Naive thymus-derived CD4-positive, alpha-beta T cell (primary cell): ENCODE results near the gene HDAC4. TPM values are rescaled to one million over a fixed set of nuclear protein-coding genes. Genes with fewer than 3 reads are reported as not detected.

Experiments
- ATAC-seq: fragments of 150-1000 bp; cut with Tn5 transposase; 2 replicates; pipeline ENCODE4 v1.10.0; 2021; ENCODE audit warnings: mild to moderate bottlenecking, moderate library complexity
- CTCF ChIA-PET: fragments of 350-600 bp; sonication (Branson Sonifier 250); formaldehyde crosslinking; loops from one replicate; lab custom pipeline; 2021; ENCODE audit warnings: antibody characterized with exemption; lab: Charles Lee
- POLR2A ChIA-PET: fragments of 350-600 bp; sonication (Branson Sonifier 250); formaldehyde crosslinking; loops from one replicate; lab custom pipeline; 2021; ENCODE audit warnings: antibody characterized with exemption, inconsistent platforms; lab: Charles Lee
- DNase-seq, 9 donors: peaks; one replicate each; pipeline versions ENCODE4 v3.0.0 to v3.0.0-alpha.2; 2020 to 2022; ENCODE audit warnings: mixed read lengths in 1 of 9
- H3K27ac ChIP-seq: one replicate; pipeline ENCODE4 v1.7.0; 2013; ENCODE audit warnings: mild to moderate bottlenecking, low read depth, low read length, moderate library complexity
- H3K27me3 ChIP-seq, 2 donors: one replicate each; pipeline ENCODE4 v1.7.0; 2013; ENCODE audit warnings: low read length in 2 of 2, mild to moderate bottlenecking in 2 of 2, moderate library complexity in 2 of 2; ENCODE audit not compliant: control insufficient read depth in 2 of 2, insufficient read depth in 2 of 2
- H3K36me3 ChIP-seq, 3 experiments: 1 replicate in 2 of 3; 2 replicates in 1 of 3; pipeline ENCODE4 v1.7.0; 2013; ENCODE audit warnings: low read length in 3 of 3, mild to moderate bottlenecking in 3 of 3, moderate library complexity in 1 of 3; ENCODE audit not compliant: insufficient read depth in 3 of 3, control insufficient read depth in 2 of 3
- H3K4me1 ChIP-seq, 2 donors: one replicate each; pipeline ENCODE4 v1.7.0; 2013; ENCODE audit warnings: low read length in 2 of 2, mild to moderate bottlenecking in 2 of 2, moderate library complexity in 1 of 2; ENCODE audit not compliant: control insufficient read depth in 2 of 2, insufficient read depth in 2 of 2
- H3K4me3 ChIP-seq: 2 replicates; pipeline ENCODE4 v1.7.0; 2013; ENCODE audit warnings: mild to moderate bottlenecking, low read length
- H3K9me3 ChIP-seq, 3 experiments: 1 replicate in 2 of 3; 2 replicates in 1 of 3; pipeline ENCODE4 v1.7.0; 2013; ENCODE audit warnings: low read length in 3 of 3; ENCODE audit not compliant: control insufficient read depth in 2 of 3
- H3K27ac Mint-ChIP-seq, 9 donors: one replicate each; pipeline ENCODE4 v1.8.0; 2020 to 2022; ENCODE audit warnings: mixed read lengths in 9 of 9, mild to moderate bottlenecking in 8 of 9, moderate library complexity in 5 of 9, inconsistent platforms in 2 of 9
- H3K27me3 Mint-ChIP-seq, 5 donors: one replicate each; pipeline ENCODE4 v1.8.0; 2021 to 2022; ENCODE audit warnings: mixed read lengths in 5 of 5, mild to moderate bottlenecking in 1 of 5
- H3K36me3 Mint-ChIP-seq, 5 donors: one replicate each; pipeline ENCODE4 v1.8.0; 2020 to 2022; ENCODE audit warnings: mixed read lengths in 5 of 5, mild to moderate bottlenecking in 3 of 5, inconsistent platforms in 1 of 5
- H3K4me1 Mint-ChIP-seq, 7 donors: one replicate each; pipeline ENCODE4 v1.8.0; 2020 to 2022; ENCODE audit warnings: mixed read lengths in 7 of 7, mild to moderate bottlenecking in 3 of 7, inconsistent platforms in 1 of 7
- H3K4me3 Mint-ChIP-seq, 10 donors: one replicate each; pipeline ENCODE4 v1.8.0; 2020 to 2022; ENCODE audit warnings: mild to moderate bottlenecking in 10 of 10, mixed read lengths in 10 of 10, moderate library complexity in 6 of 10, inconsistent platforms in 2 of 10
- H3K9me3 Mint-ChIP-seq, 11 donors: one replicate each; pipeline ENCODE4 v1.8.0; 2020 to 2022; ENCODE audit warnings: mixed read lengths in 11 of 11, mild to moderate bottlenecking in 4 of 11, inconsistent platforms in 1 of 11, moderate library complexity in 1 of 11
- intact Hi-C, 2 donors: fragments of 100-400 bp; cut with micrococcal nuclease; formaldehyde crosslinking; loops; one replicate each; pipeline ENCODE4 v1.15.1; 2023
- polyA plus RNA-seq, 2 donors: library from polyadenylated mRNA; unstranded; fragments of 300-500 nt; fragmentation: Illumina TruSeq; gene quantifications; one replicate each; pipeline ENCODE4 v1.2.3, GENCODE V29; 2021
- total RNA-seq, 6 experiments: library from RNA in 5 of 6; stranded (reverse) in 5 of 6; gene quantifications; 1 replicate in 5 of 6; 2 replicates in 1 of 6; pipeline ENCODE4 v1.2.3 and lab custom pipeline; 2021 to 2026

HDAC4 gene
- total and polyA plus RNA-seq, 7 experiments from 2014 or later = 7.4 to 101 (median 55.3) TPM

DNA sequence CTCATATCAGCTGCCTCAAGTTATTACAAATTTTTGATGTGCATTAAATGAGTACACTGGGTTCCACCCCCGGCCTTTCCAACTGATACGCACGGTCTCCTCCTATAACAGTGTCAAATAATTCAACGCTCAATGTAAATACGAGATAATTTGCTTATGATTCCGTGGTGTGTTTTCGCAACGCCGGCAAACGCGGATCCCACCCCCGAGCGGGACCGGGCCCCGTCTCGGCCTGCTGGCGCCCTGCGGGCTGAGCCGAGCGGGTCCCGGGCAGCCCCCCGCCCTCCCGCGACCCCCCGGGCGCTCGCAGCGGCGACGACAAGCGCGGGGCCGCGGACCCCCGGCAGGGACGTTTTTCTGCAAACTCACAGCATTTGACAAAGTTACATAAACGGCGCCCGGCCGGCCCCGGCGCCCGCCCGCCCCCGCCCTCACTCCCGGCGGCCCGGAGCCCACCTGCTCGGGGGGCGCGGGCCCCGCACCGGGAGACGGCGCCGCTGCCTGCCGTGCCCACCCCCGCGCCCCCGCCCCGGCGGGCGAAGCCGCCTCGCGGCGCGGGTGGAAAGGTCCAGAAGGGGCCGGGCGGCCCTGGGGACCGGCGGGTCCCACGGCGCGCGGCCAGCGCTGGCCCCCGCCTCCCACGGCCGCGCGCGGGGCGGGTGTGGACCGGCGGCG lies 762 bp downstream of the HDAC4 start:
- POLR2A ChIA-PET = interaction anchor here (1.1 to 1.8 kb wide), 4 partner anchors 68 to 133 kb away, joined by 3 to 16 read pairs (median 4); no protein-coding TSS in a partner anchor

GRCh38 chr2:239399433-239399920 lies 1.3 kb downstream of the HDAC4 start:
- peak overlapping the region; percentile 57 for H3K4me3 ChIP-seq
- H3K4me1 ChIP-seq = peaks cover 17 to 26% of the 10 kb centered on the region in 2 donors
- Mint-ChIP-seq H3K27me3 (peaks cover 0 to 9% (median 0%) of the 10 kb centered on the region in 5 donors), H3K9me3 (peaks cover 0 to 1% (median 0%) of the 10 kb centered on the region in 11 donors), H3K36me3 (peaks cover 0 to 19% (median 0%) of the 10 kb centered on the region in 5 donors), H3K4me3 (peak overlapping the region; percentile 83 to 96 (median 92)), H3K4me1 (peaks cover 32 to 59% (median 54%) of the 10 kb centered on the region in 7 donors), H3K27ac (peak overlapping the region; percentile 88 to 97 (median 93))
- no peaks in the 10 kb centered on the region for H3K9me3 ChIP-seq
- ATAC-seq = no peak
- ChIA-PET POLR2A (interaction anchor here (1.0 to 2.4 kb wide), 9 partner anchors 11 to 132 kb away, joined by 3 to 16 read pairs (median 5); no protein-coding TSS in a partner anchor), CTCF (interaction anchor here (0.9 to 4.3 kb wide), 6 partner anchors 18 to 131 kb away, joined by 3 to 65 read pairs (median 4); no protein-coding TSS in a partner anchor)
- intact Hi-C loops = loop anchor here in 1 of 2 donors (10.0 kb wide), 1 partner anchor 255 kb away; no protein-coding TSS in a partner anchor
- no peaks in the 10 kb centered on the region for H3K27me3 ChIP-seq
- peak overlapping the region; percentile 50 for H3K27ac ChIP-seq
- no peaks in the 10 kb centered on the region for H3K36me3 ChIP-seq
- DNase-seq = peak in 7 of 9 donors; percentile 24 to 66 (median 42)

More for the DNA sequence above, 762 bp downstream of the HDAC4 start:
- peaks cover 0 to 19% (median 0%) of the 10 kb centered on the region in 5 donors for H3K36me3 Mint-ChIP-seq
- peaks cover 0 to 13% (median 0%) of the 10 kb centered on the region in 5 donors for H3K27me3 Mint-ChIP-seq
- H3K36me3 ChIP-seq = no peaks in the 10 kb centered on the region
- peak overlapping the region; percentile 50 for H3K27ac ChIP-seq
- H3K4me3 Mint-ChIP-seq = peak overlapping the region; percentile 83 to 96 (median 92)
- no peaks in the 10 kb centered on the region for H3K9me3 ChIP-seq
- H3K9me3 Mint-ChIP-seq = peaks cover 0 to 1% (median 0%) of the 10 kb centered on the region in 11 donors
- H3K4me1 ChIP-seq = peaks cover 17 to 26% of the 10 kb centered on the region in 2 donors
- H3K4me1 Mint-ChIP-seq = peaks cover 28 to 56% (median 48%) of the 10 kb centered on the region in 7 donors
- ATAC-seq (no peak), DNase-seq (peak in 5 of 9 donors; percentile 25 to 45 (median 44))
- CTCF ChIA-PET = interaction anchor here (4.3 kb wide), 1 partner anchor 132 kb away, joined by 65 read pairs; no protein-coding TSS in a partner anchor
- no peaks in the 10 kb centered on the region for H3K27me3 ChIP-seq
- H3K27ac Mint-ChIP-seq = peak overlapping the region; percentile 88 to 97 (median 93)
- H3K4me3 ChIP-seq = peak overlapping the region; percentile 57
- intact Hi-C loops = loop anchor here (2.0 to 10.0 kb wide), 9 partner anchors 125 to 1708 kb away; partner anchors contain the start of genes COPS9 (in 2 of the 2), DUSP28 (in 1 of the 2) and RNPEPL1 (in 1 of the 2)

- no peak for DNase-seq
- Histone ChIP-seq H3K9me3 (no peaks in the 10 kb centered on the region), H3K4me1 (peaks cover 17 to 26% of the 10 kb centered on the region in 2 donors), H3K27ac (peak overlapping the region; percentile 50), H3K27me3 (no peaks in the 10 kb centered on the region), H3K4me3 (no peak overlapping the region), H3K36me3 (no peaks in the 10 kb centered on the region)
- ChIA-PET POLR2A (interaction anchor here (0.6 to 2.4 kb wide), 13 partner anchors 10 to 1370 kb away, joined by 3 to 16 read pairs (median 4); no protein-coding TSS in a partner anchor), CTCF (interaction anchor here (0.6 to 4.3 kb wide), 8 partner anchors 17 to 295 kb away, joined by 3 to 65 read pairs (median 4); no protein-coding TSS in a partner anchor)
- peaks cover 0 to 19% (median 0%) of the 10 kb centered on the region in 5 donors for H3K36me3 Mint-ChIP-seq
- ATAC-seq = no peak
- H3K4me1 Mint-ChIP-seq = peaks cover 33 to 65% (median 56%) of the 10 kb centered on the region in 7 donors
- peak overlapping the region in 9 of 10 donors; percentile 33 to 95 (median 88) for H3K4me3 Mint-ChIP-seq
- peaks cover 0 to 1% (median 0%) of the 10 kb centered on the region in 11 donors for H3K9me3 Mint-ChIP-seq
- peaks cover 0 to 4% (median 0%) of the 10 kb centered on the region in 5 donors for H3K27me3 Mint-ChIP-seq
- H3K27ac Mint-ChIP-seq = peak overlapping the region; percentile 88 to 97 (median 93)
- intact Hi-C loops = loop anchor here in 1 of 2 donors (10.0 kb wide), 1 partner anchor 254 kb away; no protein-coding TSS in a partner anchor
Measured at GRCh38 chr2:239398521-239398921, 2.3 kb downstream of the HDAC4 start.

DNA sequence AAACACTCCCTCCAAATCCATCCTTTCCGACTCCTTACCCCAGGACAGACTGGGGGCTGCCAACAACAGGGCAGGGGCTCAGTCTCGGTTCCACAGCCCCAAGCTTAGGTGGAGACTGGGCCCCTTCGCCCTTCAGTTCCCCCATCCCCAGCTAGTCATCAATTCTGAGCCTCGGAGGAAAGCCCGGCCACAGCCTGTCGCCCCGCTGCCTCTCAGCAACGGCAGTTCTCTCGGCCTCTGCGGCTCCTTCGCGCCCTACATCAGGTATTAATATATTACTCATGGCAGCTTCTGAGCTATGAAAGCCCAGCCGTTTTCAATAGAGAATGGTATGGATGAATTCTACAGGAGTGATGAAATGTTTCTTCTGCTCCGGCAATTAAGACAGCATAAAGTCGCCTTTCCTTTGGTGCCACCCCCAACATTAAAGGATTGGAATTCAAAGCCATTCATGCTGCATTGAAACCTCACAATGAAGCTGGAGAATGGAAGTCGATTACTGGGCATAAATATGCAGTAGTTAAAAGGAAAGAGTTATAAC lies 2.8 kb downstream of the HDAC4 start:
- Histone ChIP-seq H3K27ac (no peak overlapping the region), H3K4me1 (peaks cover 17 to 26% of the 10 kb centered on the region in 2 donors), H3K9me3 (no peaks in the 10 kb centered on the region), H3K4me3 (no peak overlapping the region), H3K27me3 (no peaks in the 10 kb centered on the region), H3K36me3 (no peaks in the 10 kb centered on the region)
- ChIA-PET CTCF (interaction anchor here (0.8 to 4.3 kb wide), 6 partner anchors 76 to 129 kb away, joined by 3 to 65 read pairs (median 6); no protein-coding TSS in a partner anchor), POLR2A (interaction anchor here (0.9 to 2.4 kb wide), 12 partner anchors 10 to 138 kb away, joined by 3 to 12 read pairs (median 5); no protein-coding TSS in a partner anchor)
- Mint-ChIP-seq H3K36me3 (peaks cover 0 to 15% (median 0%) of the 10 kb centered on the region in 5 donors), H3K4me1 (peaks cover 38 to 70% (median 59%) of the 10 kb centered on the region in 7 donors), H3K9me3 (peaks cover 0 to 1% (median 0%) of the 10 kb centered on the region in 11 donors), H3K27me3 (no peaks in the 10 kb centered on the region), H3K4me3 (peak overlapping the region in 9 of 10 donors; percentile 1 to 94 (median 84)), H3K27ac (peak overlapping the region in 7 of 9 donors; percentile 23 to 92 (median 80))
- DNase-seq (no peak), ATAC-seq (no peak)
- intact Hi-C loops = loop anchor here (1.0 to 10.0 kb wide), 6 partner anchors 29 to 254 kb away; no protein-coding TSS in a partner anchor

- Histone ChIP-seq H3K9me3 (no peaks in the 10 kb centered on the region), H3K27me3 (no peaks in the 10 kb centered on the region), H3K36me3 (no peaks in the 10 kb centered on the region), H3K4me3 (no peak overlapping the region), H3K4me1 (peaks cover 11 to 18% of the 10 kb centered on the region in 2 donors), H3K27ac (no peak overlapping the region)
- ChIA-PET POLR2A (interaction anchor here (0.7 to 2.4 kb wide), 8 partner anchors 9 to 186 kb away, joined by 3 to 12 read pairs (median 7); no protein-coding TSS in a partner anchor), CTCF (interaction anchor here (0.5 to 4.3 kb wide), 18 partner anchors 15 to 357 kb away, joined by 3 to 65 read pairs (median 4); no protein-coding TSS in a partner anchor)
- ATAC-seq = no peak
- H3K36me3 Mint-ChIP-seq = peaks cover 0 to 8% (median 0%) of the 10 kb centered on the region in 5 donors
- no peaks in the 10 kb centered on the region for H3K27me3 Mint-ChIP-seq
- peak overlapping the region in 8 of 9 donors; percentile 31 to 92 (median 80) for H3K27ac Mint-ChIP-seq
- H3K9me3 Mint-ChIP-seq = peaks cover 0 to 1% (median 0%) of the 10 kb centered on the region in 11 donors
- DNase-seq = peak in 7 of 9 donors; percentile 55 to 76 (median 60)
- peaks cover 32 to 63% (median 51%) of the 10 kb centered on the region in 7 donors for H3K4me1 Mint-ChIP-seq
- intact Hi-C loops = loop anchor here (1.0 to 10.0 kb wide), 6 partner anchors 28 to 253 kb away; no protein-coding TSS in a partner anchor
- H3K4me3 Mint-ChIP-seq = peak overlapping the region in 8 of 10 donors; percentile 1 to 84 (median 46)
Measured at GRCh38 chr2:239396881-239397681, 3.7 kb downstream of the HDAC4 start.
